ENCODE results near the gene AK8. TPM values are rescaled to one million over a fixed set of nuclear protein-coding genes. Genes with fewer than 3 reads are reported as not detected.

Gene AK8
- polyA plus RNA-seq, 1 of the 3 experiments (the other 2 are of a cell fraction) = 0.77 TPM

DNA sequence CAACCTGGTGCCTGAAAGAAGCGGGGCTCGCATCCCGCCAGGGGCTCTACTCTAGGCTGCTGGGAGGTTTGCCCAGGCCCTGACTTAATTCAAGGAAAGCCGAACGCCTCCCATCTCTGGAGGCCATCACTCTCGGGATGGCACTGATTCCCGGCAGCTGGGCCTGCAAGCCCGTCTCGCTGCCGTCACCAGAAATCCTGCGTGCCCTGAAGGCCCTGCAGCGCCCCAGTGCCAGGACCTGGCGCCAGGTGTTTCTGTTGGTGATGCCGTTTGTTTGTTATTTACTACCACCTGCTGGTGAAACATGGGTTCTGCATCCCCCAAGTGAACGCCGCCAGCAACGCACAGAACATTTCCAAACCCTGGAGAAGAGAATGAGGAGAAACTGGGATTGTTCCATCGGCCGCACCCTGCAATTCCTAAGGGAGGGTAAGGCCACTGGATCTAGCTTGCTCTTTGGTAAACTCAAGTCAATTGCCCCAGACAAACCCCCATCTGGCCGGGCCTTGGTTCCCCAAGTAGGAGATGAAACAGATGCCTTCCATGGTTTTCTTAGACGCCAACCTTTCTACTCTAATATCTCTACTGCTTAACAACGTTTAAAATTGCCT is 77.9 kb downstream of the AK8 start (continued):
- no peak for TF ChIP-seq PBX3 (IDR thresholded peaks at IDR 0.05)
- TF ChIP-seq FOXJ3 (CRISPR knock-in tag; IDR thresholded peaks at IDR 0.05) = peak; percentile 65; the same call in 1 of the 2 replicates
- no peak for TF ChIP-seq JUND (IDR thresholded peaks at IDR 0.05)
- TF ChIP-seq EZH2phosphoT487 (IDR thresholded peaks at IDR 0.05; ENCODE audit: borderline replicate concordance, low read depth) = no peak
- TF ChIP-seq, protein P1, sequence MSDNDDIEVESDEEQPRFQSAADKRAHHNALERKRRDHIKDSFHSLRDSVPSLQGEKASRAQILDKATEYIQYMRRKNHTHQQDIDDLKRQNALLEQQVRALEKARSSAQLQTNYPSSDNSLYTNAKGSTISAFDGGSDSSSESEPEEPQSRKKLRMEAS (IDR thresholded peaks at IDR 0.05; ENCODE audit: low read depth) = no peak
- no peak for TF ChIP-seq TCF12 (IDR thresholded peaks at IDR 0.05)
- TF ChIP-seq RAD21 (IDR thresholded peaks at IDR 0.05; ENCODE audit: low read length) = peak; percentile 97
- TF ChIP-seq SMC3 (IDR thresholded peaks at IDR 0.05; ENCODE audit: low read depth, low read length) = peak; percentile 84
- peak; percentile 15; the same call in 1 of the 2 replicates for TF ChIP-seq GATA2 (CRISPR knock-in tag; IDR thresholded peaks at IDR 0.05)
- TF ChIP-seq NRF1 (IDR thresholded peaks at IDR 0.05; ENCODE audit: low read depth, low read length) = no peak
- no peak for TF ChIP-seq ELF1 (IDR thresholded peaks at IDR 0.05)
- no peak for TF ChIP-seq YY1 (IDR thresholded peaks at IDR 0.05; ENCODE audit: low read depth)
- no peak for TF ChIP-seq POLR2AphosphoS5 (IDR thresholded peaks at IDR 0.05; ENCODE audit: low read depth, low read length)
- TF ChIP-seq IRF3 (IDR thresholded peaks at IDR 0.05; ENCODE audit: low read depth, low read length) = no peak
- TF ChIP-seq MXI1 (IDR thresholded peaks at IDR 0.05; ENCODE audit: low read depth, low read length) = peak; percentile 58
- TF ChIP-seq, protein P2, sequence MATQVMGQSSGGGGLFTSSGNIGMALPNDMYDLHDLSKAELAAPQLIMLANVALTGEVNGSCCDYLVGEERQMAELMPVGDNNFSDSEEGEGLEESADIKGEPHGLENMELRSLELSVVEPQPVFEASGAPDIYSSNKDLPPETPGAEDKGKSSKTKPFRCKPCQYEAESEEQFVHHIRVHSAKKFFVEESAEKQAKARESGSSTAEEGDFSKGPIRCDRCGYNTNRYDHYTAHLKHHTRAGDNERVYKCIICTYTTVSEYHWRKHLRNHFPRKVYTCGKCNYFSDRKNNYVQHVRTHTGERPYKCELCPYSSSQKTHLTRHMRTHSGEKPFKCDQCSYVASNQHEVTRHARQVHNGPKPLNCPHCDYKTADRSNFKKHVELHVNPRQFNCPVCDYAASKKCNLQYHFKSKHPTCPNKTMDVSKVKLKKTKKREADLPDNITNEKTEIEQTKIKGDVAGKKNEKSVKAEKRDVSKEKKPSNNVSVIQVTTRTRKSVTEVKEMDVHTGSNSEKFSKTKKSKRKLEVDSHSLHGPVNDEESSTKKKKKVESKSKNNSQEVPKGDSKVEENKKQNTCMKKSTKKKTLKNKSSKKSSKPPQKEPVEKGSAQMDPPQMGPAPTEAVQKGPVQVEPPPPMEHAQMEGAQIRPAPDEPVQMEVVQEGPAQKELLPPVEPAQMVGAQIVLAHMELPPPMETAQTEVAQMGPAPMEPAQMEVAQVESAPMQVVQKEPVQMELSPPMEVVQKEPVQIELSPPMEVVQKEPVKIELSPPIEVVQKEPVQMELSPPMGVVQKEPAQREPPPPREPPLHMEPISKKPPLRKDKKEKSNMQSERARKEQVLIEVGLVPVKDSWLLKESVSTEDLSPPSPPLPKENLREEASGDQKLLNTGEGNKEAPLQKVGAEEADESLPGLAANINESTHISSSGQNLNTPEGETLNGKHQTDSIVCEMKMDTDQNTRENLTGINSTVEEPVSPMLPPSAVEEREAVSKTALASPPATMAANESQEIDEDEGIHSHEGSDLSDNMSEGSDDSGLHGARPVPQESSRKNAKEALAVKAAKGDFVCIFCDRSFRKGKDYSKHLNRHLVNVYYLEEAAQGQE (IDR thresholded peaks at IDR 0.05; ENCODE audit: low read depth, low read length) = no peak
- no peak for TF ChIP-seq USF1 (IDR thresholded peaks at IDR 0.05; ENCODE audit: borderline replicate concordance, low read depth)
- no peak for TF ChIP-seq RXRA (IDR thresholded peaks at IDR 0.05; ENCODE audit: borderline replicate concordance, low read depth)
- peak; percentile 62 for TF ChIP-seq RCOR1 (IDR thresholded peaks at IDR 0.05; ENCODE audit: low read length)
- no peak for TF ChIP-seq FOXM1 (IDR thresholded peaks at IDR 0.05; ENCODE audit: low read depth)
